Endometrial microvascular endothelial cells (primary cell): ENCODE data around the gene IQGAP2. TPM values are rescaled to one million over a fixed set of nuclear protein-coding genes. Genes with fewer than 3 reads are reported as not detected.

Experiments used
- in situ Hi-C: cut with HindIII; loops from 2 replicates; pipeline ENCODE4 v1.10.0; 2017; ENCODE audit warnings: low sequenced_read_pairs, low pct_unique_long_range_greater_than_20kb; ENCODE audit errors: inconsistent ontology term
- total RNA-seq: library from RNA; depleted of rRNA; stranded (reverse); fragments of >200 nt; gene quantifications from one replicate; pipeline ENCODE4 v1.2.3, GENCODE V29; 2015; ENCODE audit errors: inconsistent ontology term

The IQGAP2 gene
- total RNA-seq, 1 donor from 2014 or later = 0.09 TPM

DNA sequence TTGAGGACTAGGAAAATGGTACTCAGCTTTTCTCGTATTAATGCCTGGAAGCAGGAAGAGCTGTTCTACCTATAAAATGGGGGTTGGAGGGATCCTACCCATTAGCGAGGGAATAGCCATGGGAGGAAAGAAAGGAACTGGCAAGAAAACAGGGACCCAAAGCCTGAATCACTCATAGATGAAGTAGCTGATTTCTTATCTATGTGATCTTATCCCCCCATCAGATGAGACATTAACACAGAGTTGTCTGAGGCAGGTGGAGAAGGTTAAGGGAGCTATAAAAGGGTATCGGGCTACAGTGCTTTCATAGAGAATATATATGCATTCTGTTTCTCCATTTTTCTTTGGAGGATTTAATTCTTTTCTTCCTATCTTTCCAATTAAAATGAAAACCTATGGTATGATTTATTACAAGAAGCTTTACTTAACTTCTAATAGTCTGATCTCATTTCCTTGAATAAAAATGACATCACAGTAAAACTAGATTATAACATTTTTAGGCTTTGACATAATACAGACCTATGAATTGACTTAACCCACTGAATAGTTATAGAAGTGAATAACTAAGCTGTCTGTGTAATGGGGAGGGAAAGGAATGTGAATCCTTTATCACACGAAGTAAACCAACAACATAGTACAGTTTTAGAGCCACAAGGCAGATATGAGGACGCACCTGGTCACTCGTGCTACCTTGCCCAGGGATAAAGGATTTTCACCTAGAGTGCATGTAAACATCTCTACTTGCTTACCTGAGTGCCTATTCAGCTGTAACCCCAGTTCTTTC lies 39.0 kb downstream of the IQGAP2 start:
- in situ Hi-C loops = no loop called here

DNA sequence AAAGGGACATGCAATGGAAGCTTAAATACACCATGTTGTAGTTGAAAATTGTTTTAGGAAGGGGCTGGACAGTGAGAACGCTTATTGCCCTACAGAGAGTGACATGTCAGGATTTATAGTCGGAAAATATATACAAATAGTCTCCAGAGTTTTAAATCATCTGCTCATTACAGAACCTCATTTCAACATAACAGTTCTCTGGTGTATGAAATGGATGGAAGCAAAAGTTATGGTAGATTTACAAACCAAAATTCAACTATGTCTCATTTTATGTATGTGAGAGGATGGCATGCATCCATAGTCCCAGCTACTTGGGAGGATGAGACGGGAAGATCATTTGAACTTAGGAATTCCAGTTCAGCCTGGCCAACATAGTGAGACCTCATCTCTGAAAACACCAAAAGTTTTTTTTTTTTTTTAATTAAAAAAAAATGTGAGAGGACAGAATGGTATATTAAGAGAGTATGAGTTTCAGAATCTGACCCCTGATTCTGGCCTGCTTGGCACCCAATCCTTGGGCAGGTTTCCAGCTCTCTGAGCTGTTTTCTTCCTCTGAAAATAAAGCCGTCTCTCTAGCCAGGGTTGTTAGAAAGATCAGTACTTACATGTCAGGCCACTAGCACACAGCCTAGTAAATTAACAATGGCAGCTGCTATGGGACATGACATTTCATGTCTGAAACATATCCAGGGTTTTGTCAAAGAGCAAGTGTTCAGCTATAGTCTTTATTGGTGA lies 40.1 kb downstream of the IQGAP2 start:
- in situ Hi-C loops = no loop called here

DNA sequence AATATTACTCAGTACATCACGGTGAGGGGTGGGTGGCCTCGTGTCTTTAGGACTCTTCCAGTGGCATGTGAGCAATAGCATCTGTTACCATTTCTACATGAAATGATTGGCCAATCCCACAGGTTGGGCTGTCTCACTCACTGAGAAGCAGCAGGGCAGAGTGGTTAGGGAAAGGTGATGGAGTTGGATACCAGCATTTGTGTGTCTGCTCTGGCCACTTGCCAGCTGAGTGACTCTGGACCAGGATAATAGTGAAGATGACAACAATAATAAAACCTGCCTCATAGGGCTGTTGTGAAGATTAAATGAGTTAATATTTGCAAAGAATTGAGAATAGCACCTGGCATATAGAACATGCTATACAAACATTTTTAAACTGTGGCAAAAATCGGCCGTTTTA lies 42.0 kb downstream of the IQGAP2 start:
- in situ Hi-C loops = no loop called here

DNA sequence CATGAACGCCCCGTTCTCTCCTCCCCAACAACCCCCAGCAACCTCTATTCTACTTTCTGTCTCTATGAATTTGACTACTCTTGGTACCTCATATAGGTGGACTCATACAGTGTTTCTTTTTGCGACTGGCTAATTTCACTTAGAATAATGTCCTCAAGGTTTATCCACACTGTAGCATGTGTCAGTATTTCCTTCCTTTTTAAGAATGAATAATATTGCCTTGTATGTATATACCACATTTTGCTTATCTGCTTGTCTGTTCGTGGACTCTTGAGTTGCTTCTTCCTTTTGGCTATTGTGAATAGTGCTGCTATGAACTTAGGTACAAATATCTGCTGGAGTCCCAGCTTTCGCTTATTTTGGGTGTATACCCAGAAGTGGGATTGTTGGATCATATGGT lies 42.7 kb downstream of the IQGAP2 start:
- in situ Hi-C loops = no loop called here

DNA sequence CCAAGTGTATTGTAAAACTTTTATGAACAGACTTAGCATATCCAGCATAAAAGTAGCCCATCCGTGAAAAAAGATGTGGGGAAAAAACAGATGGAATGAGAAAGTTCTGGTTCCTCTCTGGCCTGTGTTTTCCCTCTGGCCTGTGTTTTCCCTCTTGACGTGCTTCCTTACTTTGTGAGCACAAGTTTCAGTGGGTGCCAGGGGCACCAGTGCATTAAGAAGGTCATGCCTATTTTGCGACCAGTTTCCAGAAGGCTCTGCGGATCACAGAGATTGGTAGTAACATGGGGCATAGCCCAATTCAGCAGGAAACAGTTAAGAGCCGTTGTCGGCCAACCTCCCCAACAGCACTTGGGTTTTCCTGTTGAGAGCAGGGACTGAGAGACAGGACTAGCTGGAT lies 43.7 kb downstream of the IQGAP2 start:
- in situ Hi-C loops = no loop called here

DNA sequence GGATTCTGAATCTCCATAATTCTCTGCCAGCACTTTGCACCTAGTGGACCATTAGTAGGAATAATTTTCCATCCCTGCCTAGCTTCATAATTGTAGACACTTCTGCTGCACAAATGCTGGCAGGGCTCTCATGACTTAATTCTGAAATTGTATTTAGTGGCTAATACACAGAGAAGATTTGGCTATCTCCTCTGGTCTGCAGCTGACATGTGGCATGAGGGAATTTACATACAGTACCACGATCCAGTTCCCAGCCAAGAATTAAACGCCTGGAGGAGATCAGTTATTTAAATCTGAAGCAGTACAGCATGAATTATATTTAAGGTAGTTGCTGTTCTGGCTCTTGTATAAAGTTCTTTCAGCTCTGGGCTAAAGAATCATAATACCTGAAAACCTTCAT lies 46.5 kb downstream of the IQGAP2 start:
- in situ Hi-C loops = no loop called here

DNA sequence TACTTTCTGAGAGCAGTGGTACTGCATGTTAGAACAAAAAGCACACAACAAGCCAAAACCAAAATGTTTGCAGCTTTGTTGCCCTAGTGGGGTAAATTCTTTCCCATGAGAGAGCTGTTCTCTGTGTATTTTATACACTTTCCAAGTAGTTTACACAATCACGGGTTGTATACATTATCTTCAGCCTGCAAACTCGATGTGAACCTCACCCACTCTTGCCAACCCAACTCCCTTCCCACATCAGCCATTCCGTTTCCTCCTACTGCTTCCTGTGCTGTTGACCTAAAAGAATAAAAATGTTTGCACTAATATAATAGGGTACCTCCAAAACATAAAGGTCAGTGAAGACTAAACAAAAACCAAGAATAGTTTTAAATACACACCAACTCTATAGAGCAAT lies 47.0 kb downstream of the IQGAP2 start:
- in situ Hi-C loops = no loop called here

DNA sequence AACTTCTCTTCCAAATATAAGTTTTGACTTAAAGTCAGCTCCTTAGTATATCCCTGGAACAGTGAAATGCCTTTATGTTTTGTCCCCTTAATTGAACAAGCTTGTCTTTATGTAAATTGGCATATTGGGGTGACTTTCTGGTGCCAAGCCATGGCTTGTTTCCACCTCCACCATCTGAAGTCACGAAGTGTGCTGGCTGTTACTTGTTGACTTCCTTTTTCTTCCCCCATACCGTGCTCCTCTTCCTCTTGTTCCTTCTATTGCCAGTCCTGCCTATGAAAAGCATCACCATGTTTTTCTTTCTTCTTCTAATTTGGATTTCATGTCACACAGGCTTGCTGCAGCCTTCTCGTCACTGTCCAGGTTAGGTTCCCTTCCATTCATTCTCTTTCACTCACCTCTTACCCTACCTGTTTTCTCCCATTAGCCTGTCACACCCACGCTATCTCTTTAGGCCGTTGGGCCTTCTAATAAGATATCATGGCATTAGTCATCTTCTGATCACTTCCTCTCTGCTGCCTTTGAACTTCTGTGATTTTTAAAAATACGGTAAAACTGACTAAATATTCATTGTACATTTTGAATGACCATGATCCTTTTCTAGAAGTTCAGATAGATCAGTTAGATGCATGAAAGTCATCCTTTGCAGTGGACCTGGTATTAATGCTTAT lies 48.1 kb downstream of the IQGAP2 start:
- in situ Hi-C loops = no loop called here

DNA sequence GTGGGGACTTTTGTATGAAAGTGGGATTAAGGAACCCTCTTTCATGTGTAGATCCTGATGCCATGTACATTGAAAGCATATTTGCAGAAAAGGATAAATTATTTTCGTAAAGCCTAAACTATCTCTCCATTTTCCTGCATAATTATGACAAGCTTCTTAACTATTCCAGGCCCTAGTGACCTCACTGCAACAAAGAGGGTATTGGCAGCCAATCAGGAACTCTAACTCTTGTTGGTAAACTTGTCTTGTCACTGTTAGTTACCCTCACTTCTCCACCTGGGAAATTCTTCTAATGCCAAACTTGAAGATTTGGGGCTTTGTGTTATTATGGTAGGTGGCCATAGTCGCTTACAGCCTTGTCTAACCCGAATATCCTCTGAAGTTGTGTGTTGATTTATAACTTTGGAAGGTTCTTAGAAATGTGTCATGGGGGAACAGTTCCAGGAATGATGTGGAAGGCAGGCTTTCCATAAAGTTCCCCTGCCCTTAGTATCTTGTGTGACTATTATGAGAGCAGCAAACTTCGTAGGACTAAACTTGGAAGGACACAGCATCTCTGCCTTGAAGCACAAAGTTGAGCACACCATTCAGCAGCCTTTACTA lies 52.5 kb downstream of the IQGAP2 start:
- in situ Hi-C loops = no loop called here

DNA sequence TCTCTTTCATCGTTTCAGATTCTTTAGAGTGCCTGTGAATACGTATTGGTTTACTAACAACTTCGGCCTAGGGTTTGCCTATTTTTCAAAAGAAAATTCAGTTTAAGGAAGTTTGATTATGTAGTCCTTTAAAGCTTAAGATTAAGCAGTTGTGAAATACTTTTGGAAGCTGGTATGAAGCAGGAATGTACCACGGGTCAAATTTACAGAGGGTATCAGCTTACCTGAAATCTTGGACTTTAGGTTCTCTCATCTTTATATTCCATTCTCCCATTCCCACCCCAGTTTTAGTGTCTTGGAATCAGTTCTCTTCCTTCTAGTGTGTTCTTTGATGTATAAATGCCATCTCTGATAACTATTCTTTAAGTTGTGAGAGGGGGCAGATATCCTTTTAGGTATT lies 53.2 kb downstream of the IQGAP2 start:
- in situ Hi-C loops = no loop called here

DNA sequence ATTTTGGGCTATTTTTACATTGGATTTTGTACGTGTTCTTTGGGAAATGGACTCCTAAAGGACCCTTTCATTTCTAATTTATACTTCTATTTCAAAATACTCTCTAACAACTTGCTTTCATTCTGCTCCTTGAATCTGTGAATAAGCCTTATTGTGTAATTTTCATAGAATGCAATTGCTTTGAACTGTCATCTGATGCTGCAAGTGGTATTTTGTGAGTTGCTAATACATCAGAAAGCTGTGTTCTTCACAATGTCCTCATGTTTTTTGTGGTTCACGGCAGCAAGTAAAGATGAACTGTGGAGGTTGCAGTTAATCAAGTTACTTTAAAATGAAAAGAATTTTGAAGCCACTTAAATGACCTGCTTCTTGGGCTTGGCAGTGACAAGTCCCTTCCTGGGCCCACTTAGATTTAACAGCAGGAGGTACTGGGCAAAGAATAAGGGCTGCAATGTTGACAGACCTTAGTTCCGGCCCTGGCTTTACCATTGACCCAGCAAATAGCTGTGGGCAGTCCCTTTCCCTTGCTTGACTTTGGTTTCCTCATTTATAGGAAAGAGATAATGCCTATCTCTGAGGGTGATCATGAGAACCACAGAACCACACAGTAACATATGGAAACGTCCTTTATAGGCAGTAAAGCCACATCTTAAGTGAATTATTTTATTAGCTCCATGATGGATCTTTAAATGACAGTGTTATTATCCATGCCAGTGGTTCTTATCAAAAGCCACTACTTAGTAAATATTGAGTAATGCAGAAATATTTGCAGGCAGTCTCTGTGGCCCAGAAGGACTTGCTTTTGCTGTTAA lies 54.8 kb downstream of the IQGAP2 start:
- in situ Hi-C loops = no loop called here

DNA sequence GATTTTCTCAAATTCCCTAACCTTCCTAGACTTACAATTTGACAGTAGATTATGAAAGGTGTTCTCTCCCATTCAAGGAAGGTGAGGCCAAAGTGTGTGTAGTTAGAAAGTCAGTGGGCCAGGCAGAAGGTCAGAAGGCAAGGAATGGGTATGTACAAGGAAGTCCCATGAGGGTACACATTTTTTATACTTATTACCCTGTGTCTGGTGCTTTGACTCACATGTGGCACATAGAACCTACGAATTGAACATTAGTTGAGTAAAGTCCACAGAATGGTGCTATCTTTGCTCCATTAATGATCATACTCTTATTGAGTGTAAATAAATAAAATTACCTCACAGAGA lies 55.4 kb downstream of the IQGAP2 start:
- in situ Hi-C loops = no loop called here

DNA sequence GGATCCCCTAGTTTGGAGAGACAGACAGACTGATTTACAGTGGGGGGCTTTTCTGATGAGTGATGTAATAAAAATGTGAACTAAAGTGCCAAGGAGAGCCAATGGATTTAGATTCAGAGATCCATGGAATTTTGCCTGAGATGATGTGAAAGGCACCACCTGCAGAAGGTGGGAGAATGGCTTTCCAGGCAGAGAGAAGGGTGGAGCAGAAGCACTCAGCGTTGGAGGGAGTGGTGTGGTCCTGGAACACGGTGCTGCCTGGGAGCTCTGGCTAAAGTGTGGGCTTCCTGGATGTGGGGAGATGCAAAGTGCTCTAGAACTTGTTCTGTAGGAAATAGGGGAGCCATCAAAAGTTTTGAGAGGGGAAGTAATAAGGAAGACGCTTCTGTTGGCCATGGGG lies 57.0 kb downstream of the IQGAP2 start:
- in situ Hi-C loops = no loop called here

DNA sequence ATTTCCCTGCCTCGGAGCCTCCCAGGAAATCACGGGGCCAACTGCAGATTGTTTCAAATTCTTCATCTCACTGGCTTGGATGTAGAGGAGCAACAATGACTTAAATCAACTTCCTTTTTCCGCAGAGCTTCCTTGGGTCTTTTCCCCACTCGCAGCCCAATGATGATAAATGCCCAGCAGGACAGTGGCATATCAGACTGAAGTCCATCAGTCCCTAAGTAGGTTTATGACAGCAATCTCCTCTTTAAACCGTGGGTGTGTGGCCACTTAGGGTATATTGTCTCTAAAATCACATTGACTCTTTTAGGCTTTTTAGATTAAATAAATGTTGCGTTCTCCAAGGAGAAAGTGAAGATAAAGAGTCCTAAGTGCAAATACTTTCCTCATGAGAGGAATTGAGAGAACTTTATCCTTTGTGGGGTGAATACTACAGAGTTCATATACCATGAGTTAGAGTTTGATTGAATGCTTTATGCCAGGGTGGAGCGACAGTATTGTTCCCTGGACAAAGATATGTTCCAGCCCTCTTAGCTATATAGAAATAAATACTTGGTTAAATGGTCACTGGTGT lies 59.1 kb downstream of the IQGAP2 start:
- in situ Hi-C loops = no loop called here

DNA sequence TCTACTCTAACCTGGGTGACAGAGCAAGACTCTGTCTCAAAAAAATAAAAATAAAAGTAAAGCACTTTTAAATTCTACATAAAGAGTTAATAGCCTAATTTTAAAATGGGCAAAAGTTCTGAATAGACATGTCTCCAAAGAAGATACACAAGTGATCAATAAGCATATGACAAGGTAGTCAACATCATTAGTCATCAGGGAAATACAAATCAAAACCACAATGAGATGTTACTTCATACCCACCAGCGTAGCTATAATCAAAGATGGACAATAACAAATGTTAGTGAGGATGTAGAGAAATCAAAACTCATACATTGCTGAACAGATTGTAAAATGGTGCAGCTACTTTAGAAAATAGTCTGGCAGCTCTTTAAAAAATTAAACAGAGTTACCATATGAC lies 64.1 kb downstream of the IQGAP2 start:
- in situ Hi-C loops = no loop called here

DNA sequence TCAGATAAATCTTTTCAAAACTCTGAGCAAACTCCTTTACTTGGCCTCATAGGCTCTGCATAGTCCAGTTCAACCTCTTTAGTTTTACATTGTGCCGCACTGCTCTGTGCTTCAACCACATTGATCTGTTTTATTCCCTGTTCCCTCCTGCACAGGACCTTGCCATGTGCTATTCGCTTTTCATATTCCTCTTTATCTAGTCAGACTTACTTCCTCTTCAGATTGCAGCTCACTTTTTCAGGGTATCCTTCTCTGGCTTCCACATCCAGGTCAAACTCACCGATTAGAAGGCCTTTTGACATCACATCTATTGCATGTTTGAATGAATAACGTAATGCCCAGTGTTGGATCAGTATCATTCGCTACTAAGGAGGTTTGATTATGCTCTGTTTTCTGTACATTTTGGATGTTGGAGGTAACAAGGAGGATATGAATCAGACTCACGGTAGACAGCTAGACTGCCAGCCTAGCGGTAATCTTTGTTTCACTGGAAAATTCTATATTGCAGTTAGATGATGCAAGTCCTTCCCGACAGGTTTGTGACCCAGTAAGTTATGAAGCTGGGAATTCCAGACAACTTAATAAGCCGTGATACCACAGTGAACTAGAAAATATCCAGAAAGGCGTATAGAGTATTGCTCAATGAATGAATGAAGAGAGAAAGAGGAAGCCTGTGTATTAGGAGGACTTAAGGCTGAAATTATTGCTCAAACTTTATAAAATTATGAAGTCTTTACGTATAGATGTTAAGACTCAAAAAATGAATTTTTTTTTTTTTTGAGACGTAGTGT lies 65.7 kb downstream of the IQGAP2 start:
- in situ Hi-C loops = no loop called here

DNA sequence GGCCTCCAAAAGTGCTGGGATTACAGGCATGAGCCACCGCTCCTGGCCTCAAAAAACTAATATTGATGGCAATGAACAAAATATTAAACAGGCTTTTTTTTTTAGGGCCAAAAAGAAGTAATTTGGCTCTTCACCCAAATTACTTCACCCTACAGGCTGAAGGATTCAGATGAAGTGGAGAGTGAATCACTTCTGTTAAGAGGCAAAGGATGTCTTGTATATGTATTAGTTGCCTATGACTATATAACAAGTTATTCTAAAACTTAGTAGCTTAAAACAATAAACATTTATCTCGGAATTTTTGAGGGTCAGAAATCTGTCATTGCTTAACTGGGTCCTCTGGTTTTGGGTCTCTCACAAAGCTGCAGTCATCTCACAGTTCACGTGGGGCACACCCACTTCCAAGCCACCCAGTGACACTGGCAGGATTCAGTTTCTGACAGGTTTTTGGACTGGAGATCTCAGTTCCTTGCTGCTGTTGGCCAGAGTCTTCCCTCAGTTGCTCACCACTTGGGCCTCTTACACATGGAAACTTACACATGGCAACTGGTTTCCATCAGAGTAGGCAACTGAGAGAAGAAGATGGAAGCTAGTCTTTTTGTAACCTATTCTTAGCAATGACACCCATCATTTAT lies 66.7 kb downstream of the IQGAP2 start:
- in situ Hi-C loops = no loop called here
